ENCODE data around the gene PRSS56.
A peak's percentile ranks its signal among the peaks of the same experiment; 100 is the strongest.
"Not testable (repeated sequence)": the region's sequence is repeated elsewhere in the genome, so short reads cannot be mapped to it uniquely, and the experiment has no call there.

PRSS56 gene

DNA sequence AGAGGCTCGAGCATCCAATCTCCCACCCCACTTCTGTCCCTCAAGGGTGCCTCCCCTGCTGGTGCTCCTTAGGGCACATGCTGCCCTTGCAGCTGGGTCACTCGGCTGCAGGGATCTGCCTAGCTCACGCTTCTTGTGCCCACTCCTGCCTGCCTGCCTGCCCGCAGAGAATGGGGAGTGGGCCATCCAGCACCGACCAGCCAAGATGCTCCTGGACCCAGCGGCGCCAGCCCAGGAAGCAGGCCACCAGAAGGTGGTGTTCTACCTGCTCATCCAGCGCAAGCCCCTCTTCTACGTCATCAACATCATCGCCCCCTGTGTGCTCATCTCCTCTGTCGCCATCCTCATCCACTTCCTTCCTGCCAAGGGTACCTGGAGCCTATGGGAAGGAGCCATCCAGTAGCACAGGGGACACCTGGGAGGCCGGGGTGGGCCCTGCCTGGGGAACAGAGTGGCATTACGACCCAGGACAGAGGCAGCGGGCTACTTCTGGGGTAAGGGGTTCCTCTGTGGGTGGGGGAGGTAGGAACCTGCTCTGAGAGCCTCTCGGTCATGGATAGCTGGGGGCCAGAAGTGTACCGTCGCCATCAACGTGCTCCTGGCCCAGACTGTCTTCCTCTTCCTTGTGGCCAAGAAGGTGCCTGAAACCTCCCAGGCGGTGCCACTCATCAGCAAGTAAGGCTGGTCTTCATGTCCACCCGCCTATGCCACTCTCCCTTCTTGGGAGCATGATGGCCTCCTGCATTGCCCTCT is 22.7 kb downstream of the PRSS56 start:
- no peak for DNase-seq

DNA sequence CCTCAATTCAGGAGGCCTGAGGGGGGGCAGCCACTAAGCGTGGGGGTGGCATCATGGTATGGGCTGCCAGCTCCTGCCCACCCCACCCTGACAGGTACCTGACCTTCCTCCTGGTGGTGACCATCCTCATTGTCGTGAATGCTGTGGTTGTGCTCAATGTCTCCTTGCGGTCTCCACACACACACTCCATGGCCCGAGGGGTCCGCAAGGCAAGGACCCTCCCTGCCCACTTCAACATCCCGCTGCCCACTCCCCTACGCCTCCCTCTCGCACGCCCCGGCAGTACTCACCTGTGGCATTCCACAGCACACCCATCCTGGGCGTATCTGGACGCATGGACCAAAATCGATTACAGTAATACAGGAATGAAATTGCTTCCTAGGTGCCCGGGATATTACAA is 23.3 kb downstream of the PRSS56 start:
- DNase-seq = no peak

DNA sequence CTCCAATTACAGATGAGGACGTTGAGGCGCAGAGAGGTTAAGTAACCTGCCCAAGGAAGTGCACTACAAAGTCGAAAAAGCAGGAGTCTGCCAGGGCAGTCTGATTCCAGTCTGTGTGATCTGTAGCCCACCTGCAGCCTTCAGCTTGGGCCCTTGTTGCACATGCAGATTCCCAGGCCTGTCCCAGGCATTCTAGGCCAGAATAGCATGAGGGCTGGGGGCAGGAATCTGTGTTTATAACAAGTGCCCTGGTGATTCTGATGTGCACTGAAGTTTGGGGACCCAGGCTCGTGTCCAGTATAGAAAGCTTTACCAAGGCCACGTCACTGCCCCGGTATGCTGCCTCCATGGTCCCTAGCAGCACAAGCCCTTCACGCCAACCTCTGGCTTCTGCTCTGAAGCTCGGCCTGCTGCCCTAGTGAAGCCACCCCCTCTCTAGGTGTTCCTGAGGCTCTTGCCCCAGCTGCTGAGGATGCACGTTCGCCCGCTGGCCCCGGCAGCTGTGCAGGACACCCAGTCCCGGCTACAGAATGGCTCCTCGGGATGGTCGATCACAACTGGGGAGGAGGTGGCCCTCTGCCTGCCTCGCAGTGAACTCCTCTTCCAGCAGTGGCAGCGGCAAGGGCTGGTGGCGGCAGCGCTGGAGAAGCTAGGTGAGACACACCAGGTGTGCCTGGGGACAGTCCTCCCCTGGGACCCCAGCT is 23.9 kb downstream of the PRSS56 start:
- DNase-seq = no peak

DNA sequence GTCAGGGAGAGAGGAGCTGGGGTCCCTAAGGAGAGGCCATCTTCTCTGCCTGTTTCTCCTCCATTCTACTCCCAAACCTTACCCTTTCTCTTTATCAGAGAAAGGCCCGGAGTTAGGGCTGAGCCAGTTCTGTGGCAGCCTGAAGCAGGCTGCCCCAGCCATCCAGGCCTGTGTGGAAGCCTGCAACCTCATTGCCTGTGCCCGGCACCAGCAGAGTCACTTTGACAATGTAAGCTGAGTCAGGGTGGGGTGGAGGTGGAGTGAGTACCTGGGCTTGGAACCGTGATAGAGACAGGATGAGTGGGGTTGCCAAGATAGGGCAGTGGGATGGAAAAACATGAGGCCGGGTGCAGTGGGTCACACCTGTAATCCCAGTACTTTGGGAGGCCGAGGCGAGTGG is 24.5 kb downstream of the PRSS56 start:
- DNase-seq = no peak

DNA sequence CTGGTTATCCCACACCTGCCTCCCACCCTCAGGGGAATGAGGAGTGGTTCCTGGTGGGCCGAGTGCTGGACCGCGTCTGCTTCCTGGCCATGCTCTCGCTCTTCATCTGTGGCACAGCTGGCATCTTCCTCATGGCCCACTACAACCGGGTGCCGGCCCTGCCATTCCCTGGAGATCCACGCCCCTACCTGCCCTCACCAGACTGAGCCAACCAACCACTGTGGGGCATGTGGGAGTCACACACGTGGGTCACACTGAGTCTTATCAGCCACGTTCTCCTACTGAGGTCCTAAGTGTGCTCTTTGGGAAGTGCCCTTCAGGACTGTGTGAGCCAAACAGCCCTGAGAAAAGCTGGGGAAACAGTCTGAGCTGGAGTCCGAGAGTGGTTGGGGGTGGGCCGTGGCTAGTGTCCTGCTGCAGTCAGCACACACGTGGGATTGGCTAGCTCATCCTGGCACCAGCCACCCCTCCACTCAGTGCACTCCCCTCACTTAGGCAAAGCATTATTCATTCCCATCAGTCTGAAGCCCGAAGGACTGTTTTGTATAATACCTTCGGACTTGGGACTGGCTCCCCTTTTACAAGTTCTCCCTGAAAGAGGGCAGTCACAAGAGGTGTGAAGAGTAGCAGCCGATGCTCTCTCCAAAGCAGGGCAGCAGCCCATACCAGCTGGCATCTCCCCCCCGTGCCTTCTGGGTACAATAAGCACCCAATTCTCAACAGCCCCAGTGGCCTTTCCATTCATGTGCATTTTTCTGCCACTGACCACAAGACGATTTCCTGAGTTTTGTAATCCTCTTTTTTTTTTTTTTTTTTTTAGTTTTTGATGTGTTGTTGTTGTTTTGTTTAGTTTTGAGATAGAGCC is 25.6 kb downstream of the PRSS56 start:
- DNase-seq = no peak

DNA sequence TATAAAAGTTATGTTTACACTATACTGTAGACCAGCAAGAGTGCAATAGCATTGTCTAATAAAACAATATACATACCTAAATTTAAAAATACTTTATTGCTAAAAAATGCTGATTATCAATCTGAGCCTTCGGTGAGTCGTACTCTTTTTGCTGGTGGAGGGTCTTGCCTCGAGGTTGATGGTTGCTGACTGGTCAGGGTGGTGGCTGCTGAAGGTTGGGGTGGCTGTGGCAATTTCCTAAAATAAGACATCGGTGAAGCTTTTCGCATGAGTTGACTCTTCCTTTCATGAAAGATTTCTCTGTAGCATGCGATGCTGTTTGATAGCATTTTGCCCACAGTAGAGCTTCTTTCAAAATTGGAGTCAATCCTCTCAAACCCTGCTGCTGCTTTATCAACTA is 27.8 kb downstream of the PRSS56 start:
- no peak for DNase-seq

DNA sequence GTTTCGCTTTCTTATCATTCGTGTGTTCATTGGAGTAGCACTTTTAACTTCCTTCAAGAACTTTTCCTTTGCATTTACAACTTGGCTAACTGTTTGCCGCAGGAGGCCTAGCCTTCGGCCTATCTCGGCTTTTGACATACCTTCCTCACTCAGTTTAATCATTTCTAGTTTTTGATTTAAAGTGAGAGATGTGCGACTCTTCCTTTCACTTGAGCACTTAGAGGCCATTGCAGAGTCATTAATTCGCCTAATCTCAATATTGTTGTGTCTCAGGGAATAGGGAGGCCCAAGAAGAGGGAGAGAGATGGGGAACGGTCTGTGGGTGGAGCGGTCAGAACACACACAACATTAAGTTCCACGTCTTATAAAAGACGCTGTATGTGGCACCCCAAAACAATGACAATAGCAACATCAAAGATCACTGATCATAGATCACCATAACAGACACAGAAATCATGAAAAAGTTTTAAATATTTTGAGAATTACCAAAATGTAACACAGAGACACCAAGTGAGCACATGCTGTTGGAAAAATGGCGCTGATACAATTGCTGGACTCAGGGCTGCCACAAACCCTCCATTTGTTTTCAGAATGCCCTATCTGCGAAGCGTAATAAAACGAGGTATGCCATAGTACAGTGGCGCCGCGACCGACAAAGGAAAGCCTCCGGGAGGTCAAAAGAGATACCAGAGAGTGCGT is 29.6 kb downstream of the PRSS56 start:
- DNase-seq = no peak

DNA sequence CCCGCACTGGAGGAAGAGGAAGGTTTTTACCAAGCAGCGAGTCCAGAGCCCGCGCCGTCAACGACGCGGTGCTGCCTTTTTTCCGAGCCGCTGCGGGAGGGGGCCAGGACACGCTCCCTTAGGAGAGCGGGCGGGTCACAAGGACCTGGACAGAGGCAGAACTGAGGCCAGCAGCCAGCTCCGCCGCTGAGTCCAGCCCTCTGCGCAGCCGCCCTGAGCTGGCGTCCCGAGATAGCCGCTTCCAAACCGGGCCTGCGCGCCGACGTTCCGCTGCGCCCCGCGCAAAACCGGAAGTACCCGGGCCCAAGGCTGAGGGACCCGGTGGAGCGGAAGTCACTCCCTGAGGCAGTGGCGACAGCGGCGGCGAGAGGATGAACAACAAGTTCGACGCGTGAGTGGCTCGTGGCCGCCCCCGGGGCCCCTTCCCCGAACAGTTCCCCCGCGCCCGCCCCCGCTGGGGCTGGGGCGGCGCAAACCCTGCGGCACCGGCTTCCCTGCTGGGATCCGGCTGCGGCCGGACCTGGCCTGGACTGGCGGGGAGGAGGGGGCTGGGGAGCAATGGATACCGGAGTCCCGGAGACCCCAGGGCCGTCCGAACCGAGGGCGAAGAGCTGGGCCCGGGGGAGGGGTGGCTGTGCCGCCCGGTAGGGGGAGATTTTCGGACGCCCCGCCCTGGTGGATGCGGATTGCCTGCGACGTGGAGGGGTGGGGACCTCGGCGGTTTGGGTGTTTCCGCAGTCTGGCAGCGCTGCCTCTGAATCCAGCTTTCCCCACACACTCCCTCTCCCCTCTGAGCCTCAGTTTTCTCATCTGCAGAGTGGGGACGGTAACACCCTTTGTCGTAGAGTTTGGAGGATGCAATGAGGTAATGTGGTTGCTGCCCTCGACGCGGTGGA is 30.4 kb downstream of the PRSS56 start, which contains the start of the genes EIF4E2 and TIGD1:
Gene EIF4E2 (plus strand): TSS at position 336 of the 896 bp plus-strand sequence. CDS start 36 bp downstream, at position 372.
Gene TIGD1 (minus strand): TSS at position 204 of the 896 bp plus-strand sequence. CDS start 675 bp downstream, outside the sequence.
- peak; percentile 80 for DNase-seq

DNA sequence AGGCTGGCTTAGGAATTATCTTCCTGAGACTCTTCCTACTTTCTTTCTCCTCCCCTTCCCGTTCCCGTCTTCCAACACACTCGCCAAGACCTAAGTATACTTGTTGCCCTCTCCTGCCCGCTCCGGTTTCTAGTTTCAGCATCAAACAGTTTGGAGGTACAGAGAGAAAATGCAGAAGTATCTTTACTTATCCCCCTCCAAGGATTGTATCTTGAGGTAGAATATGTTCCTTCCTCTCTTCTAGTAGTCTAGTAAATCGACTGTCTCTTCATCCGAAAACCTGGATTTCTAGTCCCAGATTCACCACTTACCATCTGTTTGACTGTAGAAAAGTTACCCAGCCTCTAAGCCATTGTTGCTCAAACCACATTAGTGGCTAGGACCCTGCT is 31.1 kb downstream of the PRSS56 start:
- DNase-seq = no peak

DNA sequence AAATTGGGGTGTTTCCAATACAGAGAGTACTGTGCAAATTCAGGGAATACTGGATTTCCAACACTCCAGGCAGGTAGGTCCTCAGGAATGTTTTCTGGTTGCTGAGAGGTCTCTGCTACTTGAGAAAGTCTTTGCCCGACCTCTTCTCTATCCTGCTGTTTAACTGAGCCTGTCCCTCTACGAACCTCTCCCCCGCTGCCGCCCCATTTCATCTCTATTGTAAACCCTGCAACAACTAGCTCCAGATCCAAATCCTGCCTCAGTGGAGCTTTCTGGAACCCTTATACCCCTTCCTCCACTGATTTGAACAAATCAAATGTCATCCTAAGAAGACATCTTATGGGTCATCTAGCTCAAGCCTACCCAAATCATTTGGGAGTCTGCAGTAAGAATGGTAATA is 31.6 kb downstream of the PRSS56 start:
- no peak for DNase-seq

DNA sequence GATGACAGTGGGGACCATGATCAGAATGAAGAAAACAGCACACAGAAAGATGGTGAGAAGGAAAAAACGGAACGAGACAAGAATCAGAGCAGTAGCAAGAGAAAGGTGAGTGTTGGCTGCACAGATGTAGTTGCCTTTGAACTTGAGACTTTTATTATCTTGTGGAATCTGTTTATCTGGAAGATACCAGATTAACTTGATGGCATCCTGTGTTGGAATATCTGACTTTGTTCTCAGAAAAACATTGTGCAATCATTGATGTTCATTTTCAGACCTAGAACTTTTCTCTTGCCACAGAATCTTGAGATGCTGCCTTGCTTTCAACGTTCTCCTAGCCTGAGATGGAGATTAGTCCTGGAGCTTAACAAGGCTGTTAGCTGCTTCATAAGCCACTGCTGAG is 36.2 kb downstream of the PRSS56 start:
- no peak for DNase-seq

DNA sequence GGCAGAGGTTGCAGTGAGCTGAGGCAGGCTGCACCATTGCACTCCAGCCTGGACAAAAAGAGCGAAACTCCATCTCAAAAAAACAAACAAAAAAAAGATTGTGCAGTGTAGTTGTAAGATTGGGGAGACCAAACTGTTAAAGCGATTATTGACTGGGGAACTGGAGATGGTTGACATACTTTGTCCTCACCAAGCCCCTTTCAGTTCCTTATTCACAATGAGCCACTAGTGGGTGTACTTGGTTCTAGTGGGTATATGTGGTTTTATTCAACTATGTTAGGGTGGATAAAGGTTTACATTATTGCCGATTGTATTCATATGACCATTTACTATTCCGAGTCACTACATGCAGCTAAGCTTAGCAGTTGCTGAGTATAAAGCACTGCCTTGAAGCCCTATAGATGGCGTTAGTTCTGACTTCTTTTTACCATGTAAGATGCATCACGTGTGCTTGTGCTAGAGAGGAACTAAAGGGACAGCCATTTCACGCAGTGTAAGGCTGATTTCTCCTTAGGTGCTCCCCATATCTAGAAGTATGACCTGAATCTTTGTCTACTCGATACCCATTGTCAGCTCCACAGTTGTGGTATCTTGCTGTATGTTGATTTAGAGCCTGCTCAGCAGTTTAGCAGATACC is 42.4 kb downstream of the PRSS56 start:
- no peak for DNase-seq

DNA sequence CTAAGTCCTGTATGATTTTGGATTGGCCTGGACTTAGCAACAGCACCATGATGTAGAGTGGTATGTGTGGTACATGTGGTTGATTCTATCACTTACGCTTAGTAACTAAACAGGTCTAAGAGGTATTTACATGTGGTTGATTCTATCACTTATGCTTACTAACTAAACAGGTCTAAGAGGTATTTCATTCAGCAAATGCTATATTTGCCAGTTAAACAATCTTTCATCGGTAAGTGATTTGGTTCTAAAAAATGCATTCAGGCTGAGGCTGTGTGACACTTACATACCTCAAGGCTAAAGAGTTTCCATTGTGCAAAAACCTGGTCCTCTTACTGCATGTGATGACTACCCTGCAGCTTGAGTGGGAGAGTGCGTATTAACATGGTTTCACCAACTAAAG is 43.4 kb downstream of the PRSS56 start:
- DNase-seq = no peak

DNA sequence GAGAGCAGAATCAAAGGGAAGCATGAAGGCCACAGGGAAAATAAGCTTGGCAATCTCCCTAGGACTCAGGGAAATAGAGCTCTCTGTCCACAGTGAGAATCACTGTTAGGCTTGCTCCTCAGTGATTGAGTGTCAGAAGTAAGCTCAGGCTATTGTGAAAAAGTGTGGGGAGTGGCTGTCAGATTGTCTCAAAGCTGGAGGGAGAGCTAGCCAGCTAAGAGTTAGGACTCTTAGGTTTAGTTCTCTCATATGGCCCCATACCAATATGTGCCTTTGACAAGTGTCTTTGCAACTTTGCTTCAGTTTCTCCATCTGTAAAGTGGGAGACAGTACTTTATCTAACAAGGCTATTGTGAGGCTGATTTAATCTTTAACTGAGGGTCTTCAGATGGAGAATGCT is 47.5 kb downstream of the PRSS56 start:
- DNase-seq = no peak

DNA sequence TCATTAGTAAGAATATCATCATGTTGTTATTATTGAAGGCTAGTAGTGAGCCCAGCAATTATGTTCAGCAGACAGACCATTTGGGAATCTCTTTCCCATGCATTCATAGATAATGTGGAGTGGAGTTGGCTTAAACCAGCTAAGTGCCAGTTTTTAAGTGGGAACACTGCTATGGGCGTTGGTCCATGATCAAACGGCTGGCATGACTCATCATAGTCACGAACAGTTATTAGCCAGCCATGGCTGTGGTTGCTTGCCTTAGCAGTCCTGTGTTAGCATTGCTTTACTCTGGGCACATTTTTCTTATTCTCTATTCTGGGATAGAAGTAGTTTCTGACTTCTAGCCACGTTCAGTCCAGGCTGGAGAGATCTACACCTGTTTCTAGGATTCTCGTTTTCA is 48.0 kb downstream of the PRSS56 start:
- DNase-seq = no peak

DNA sequence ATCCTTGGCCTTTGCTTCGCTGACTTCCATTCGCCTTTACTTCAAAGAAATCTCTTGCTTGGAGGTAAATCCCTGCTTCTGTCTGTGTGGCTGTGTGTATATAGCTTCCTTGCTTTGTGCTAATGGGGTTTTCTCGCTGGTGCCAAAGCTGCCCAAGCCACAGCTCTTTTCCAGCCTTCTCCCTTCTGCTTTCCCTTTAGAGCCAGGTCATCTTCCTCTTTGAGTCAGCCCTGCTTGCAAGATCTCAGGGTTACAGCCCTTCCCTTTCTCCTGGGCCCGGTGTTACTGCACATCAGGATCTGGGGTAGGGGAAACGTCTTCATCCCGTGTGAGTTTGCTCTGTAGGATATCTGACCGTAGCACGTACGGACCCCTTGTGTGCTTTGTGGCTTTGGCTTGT is 49.4 kb downstream of the PRSS56 start:
- DNase-seq = no peak

DNA sequence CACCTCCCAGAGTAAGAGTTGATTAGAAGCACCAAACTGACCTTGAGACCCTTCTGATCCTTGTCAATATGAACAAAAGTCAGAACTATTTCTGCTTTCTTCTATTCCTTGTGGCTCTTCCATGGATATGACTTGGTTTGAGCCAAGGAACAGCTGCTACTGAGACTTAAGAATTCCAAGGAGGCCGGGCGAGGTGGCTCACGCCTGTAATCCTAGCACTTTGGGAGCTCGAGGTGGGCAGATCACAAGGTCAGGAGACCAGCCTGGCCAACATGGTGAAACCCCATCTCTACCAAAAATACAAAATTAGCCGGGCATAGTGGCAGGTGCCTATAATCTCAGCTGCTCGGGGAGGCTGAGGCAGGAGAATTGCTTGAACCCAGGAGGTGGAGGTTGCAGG is 50.3 kb downstream of the PRSS56 start:
- DNase-seq = not testable (repeated sequence)

DNA sequence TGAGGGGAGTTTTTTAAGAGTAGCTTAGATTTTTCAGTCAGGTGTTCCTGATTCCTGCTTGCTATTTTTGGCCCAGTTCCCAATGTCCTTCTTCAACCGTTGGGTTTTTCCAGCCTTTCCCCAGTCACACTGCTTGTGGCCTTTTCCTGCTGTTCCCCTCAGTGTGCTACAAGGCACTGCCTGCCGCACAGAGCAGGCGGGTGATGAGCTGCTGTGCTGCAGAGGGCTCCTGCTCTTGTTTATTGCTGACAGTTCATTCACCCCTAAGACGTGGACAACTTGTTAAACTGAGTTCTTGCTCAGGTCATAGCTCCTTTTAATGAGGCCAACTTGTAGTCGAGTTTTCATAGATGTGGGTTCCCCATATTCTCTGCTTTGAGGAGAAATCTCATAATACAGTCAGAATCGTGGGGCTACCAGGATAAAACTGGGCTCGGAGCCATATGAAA is 50.9 kb downstream of the PRSS56 start:
- no peak for DNase-seq

DNA sequence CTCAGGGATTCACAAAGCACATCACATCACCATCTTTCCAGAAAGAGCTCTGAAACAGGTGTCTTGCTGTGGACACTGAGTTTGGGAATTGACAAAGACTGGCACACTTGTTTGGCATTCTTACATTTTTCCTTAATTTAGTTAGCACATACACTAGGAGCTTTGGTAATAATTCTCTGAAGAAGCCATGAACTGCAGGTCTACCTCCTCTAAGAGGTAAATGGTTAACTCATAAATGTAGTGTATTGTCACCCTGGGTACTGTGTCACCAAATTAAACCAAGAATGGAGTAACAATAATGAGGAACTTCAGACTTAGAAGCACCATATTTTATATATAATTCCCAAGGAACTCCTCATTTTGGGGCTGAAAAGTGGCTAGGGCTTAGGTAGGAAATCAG is 52.9 kb downstream of the PRSS56 start:
- no peak for DNase-seq

DNA sequence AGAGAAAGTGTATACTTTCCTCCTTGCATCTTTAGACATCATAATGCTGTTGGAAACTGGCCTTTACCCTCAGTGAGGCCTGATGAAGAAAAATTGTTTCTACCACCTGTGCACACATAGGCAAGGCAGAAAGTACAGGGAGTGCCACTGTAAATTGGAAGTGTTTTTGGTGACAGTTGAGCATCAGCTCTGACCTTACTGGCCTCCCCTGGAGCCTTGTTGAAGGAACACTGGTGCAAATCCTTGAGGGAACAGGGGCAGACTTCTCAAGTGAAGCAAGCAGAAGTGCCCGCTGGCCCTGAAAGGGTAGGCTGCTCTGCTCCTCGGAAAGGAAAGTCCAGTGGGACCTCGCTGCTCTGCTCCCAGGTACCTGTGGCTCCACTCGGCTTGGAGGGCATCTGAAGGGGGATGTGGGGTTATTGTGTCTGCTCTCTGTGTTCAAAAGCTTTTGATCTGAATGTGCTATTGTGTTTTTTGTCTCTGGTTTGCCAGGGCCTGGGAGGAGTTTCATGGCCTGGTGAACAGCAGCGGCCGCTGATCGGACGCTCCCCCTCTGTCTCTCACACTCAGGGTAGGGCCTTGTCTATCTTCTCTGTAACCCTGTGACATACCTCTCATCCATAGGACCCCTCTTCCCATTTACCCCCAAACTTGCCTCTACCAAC is 53.7 kb downstream of the PRSS56 start:
- no peak for DNase-seq

Data from NCI-H748 treated with DMSO at 0.1 percent for 48 hours (cell line).